ENCODE results near the gene ARHGEF18.
"Not testable (repeated sequence)": the region's sequence is repeated elsewhere in the genome, so short reads cannot be mapped to it uniquely, and the experiment has no call there.

ARHGEF18 gene

GRCh38 chr19:7348587-7349230 lies at the start of gene ARHGEF18:
Gene ARHGEF18, plus strand, starts transcription at chr19:7348937. Its CDS starts 13,954 bp downstream, at chr19:7362891.
- peak in 3 of 4 experiments; percentile 31 to 63 (median 39) for DNase-seq

DNA sequence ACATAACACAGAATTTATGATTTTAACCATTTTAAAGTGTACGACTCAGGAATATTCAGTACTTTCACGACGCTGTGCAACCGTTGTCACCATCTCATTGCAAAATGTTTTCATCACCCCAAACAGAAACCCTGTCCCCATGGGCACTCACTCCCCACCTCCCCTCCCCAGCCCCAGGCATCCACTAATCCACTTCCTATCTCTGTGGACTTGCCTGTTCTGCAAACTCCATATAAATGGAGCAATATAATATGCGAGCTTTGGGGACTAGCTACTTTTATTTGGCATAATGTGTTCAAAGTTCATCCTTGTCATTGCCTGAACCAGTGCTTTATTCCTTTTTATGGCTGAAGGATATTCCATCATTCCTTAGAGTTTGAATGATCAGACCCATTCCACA lies 47.2 kb upstream of the ARHGEF18 start:
- no peak for DNase-seq

DNA sequence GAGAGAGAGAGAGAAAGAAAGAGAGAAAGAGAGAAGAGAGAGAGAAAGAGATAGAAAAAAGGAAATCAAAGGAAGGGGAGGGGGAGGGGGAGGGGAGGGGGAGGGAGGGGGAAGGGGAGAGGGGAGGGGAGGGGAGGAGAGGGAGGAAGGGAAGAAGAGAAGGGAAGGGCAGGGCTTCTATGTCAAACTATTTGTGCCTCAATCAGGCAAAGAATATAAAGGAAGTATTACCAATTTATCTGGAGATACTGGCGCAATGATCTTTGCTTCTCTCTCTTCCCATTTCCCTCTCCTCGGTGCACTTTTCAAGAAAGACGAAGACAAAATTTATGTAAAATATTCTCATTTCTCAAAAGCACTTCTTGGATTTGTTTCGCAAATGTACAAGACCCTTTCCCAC lies 45.3 kb upstream of the ARHGEF18 start:
- no peak for DNase-seq

- DNase-seq = no peak
Observed at GRCh38 chr19:7304200-7304599, 44.5 kb upstream of the ARHGEF18 start.

DNA sequence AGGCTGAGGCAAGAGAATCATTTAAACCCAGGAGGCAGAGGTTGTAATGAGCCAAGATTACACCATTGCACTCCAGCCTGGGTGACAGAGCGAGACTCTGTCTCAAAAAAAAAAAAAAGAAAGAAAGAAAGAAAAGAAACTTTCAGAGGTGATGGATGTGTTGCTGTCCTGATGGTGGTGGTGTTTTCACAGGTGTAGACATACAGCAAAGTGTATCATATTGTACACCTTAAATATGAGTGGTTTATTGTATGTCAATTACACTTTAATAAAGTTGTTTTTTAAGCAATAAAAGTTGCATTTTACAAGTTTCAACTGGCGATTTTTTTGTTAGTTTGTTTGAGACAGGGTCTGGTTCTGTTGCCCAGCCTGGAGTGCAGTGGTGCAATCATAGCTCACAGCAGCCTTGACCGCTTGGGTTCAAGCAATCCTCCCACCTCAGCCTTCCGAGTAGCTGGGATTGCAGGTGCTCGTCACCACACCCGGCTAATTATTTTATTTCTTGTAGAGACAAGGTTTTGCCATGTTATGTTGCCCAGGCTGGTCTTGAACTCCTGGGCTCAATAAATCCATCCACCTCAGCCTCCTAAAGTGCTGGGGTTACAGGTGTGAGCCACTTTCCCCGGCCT lies 41.0 kb upstream of the ARHGEF18 start:
- no peak for DNase-seq

DNA sequence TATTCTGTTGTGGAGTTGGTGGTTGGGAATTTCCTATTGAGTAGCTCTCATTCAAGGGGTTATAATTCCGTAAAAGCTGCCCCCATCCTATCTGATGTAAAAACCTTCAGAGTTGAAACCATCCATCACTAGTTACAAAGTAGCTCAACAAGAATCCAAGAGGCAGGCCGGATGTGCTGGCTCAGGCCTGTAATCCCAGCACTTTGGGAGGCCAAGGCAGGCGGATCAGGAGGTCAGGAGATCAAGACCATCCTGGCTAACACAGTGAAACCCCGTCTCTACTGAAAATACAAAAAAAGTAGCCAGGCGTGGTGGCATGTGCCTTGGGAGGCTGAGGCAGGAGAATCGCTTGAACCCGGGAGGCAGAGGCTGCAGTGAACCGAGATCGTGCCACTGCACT lies 40.4 kb upstream of the ARHGEF18 start:
- not testable (repeated sequence) for DNase-seq

DNA sequence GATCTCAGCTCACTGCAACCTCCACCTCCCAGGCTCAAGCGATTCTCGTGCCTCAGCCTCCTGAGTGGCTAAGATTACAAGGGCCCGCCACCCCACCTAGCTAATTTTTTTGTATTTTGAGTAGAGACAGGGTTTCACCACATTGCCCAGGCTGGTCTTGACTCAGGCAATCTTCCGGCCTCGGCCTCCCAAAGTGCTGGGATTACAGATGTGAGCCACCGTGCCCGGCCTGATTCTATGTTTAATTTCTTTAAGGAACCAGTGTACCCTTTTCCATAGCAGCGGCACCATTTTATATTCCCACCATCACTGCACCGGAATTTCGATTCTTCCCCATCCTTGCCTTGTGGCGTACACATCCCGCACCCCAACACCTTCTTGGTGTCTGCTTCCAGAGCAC lies 36.8 kb upstream of the ARHGEF18 start:
- DNase-seq = no peak

- no peak for DNase-seq
Observed at GRCh38 chr19:7312816-7313215, 35.9 kb upstream of the ARHGEF18 start.

GRCh38 chr19:7318176-7318575 lies 30.6 kb upstream of the ARHGEF18 start:
- DNase-seq = no peak

GRCh38 chr19:7326105-7326877 lies 22.4 kb upstream of the ARHGEF18 start:
- no peak for DNase-seq

DNA sequence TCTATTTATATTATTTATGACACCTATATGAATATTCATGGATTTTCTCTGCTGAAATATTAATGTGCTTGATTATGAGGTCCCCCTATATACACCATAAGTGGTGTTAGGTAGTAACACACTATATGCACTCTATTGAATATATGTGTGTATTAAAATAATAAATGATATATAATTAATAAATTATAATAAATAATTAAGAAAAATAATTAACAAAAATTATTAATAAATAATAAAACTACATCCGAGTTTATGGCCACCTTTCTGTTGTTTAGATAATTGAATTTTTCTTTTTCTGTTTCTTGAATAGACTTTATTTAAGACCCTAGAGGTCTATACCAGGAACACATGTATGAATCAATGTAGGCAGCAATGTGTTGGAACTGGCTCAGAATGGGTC lies 20.9 kb upstream of the ARHGEF18 start:
- DNase-seq = no peak

DNA sequence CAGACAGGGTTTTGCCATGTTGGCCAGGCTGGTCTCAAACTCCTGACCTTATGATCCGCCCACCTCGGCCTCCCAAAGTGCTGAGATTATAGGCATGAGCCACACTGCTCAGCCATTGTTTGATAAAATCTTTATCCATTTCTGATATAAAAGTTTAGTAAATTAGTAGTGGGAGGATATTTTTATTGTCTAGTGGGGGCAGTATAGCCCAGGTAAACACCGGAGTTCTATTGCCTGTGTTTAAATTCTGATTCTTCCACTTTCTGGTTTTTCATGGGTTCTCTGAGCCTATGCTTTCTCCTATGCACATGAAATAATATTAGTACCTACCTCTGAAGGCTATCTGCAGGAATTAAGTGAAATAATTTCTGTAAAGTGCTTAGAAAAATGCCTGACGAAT lies 20.1 kb upstream of the ARHGEF18 start:
- DNase-seq = no peak

DNA sequence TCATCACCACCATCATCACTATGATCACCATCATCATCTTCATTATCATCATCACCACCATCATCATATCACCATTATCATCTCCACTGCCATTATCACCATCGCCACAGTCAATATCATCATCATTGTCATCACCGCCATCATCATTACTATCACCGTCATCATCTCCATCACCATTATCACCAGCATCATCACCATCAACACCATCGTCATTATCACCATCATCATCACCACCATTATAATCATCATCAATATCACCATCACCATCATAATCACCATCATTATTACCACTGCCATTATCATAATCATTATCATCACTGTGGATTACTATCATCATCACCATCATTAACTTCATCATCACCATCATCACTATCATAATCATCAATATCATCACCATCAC lies 17.3 kb upstream of the ARHGEF18 start:
- DNase-seq = no peak

DNA sequence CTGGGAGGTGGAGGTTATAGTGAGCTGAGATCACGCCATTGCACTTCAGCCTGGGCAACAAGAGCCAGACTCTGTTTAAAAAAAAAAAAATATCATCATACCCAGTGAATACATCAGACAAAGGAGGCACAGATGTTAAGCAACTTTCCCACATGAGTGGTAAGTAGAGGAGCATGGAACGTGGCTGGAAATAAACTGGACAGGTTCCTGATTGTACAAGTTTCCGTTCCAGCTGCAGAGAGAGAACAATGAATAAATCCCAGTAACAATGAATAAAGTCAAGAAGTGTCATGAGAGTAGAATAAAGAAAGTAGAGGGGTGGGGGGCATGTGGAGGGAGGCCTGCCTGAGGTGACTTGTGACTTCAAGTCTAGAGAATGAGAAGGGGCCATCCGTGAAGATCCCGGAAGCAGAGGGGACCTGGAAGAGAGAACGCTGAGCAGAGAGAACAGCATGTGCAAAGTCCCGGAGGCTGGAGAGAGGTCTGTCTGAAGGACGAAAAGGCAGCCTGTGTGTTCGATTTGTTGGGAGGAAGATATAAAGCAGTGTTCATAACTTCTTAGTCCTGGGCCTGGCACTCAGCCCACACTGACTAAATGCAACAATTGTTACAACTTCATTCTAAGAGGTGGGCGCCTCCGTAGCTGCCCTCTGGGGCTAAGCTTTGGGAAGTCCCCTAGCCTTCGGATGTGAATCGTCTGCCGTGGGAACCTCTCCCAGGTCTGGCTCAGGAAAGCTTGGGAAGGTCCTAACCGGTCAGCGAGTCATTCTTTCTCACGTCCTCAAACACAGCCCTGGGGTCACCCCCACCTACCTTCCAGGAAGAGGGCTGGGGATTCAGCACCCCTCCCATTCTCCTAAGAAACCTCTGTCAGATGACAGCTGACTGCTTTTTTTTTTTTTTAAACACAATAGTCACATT lies 15.3 kb upstream of the ARHGEF18 start:
- no peak for DNase-seq

- no peak for DNase-seq
Observed at GRCh38 chr19:7336321-7336973, 12.3 kb upstream of the ARHGEF18 start.

- no peak for DNase-seq
Observed at GRCh38 chr19:7337380-7338194, 11.2 kb upstream of the ARHGEF18 start.

- peak; percentile 62 to 90 (median 74) for DNase-seq
Observed at GRCh38 chr19:7340959-7341837, 7.5 kb upstream of the ARHGEF18 start.

DNA sequence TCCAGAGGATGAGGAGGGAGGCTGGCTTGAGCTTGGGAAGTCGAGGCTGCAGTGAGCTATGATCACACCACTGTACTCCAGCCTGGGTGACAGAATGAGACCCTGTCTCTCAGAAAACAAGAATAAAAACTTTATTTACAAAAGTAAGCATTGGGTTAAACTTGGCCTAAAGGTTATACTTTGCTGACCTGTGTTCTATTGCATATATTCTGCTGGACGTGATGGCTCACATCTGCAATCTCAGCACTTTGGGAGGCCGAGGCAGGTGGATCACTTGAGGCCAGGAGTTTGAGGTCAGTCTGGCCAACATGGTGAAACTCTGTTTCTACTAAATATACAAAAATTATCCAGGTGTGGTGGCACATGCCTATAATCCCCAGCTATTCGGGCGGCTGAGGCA lies 6.6 kb upstream of the ARHGEF18 start:
- no peak for DNase-seq

- no peak for DNase-seq
Observed at GRCh38 chr19:7346488-7346971, 2.2 kb upstream of the ARHGEF18 start.

DNA sequence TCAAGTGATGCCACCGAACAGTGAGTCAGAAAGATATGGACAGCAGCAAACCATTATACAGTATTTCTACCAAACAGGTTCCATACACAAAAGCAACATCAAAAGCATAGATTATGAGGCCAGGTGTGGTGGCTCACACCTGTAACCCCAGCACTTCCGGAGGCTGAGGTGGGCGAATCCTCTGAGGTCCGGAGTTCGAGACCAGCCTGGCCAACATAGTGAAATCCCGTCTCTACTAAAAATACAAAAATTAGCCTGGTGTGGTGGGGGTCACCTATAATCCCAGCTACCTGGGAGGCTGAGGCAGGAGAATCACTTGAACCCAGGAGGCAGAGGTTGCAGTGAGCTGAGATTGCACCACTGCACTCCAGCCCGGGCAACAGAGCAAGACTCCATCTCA lies 1.7 kb upstream of the ARHGEF18 start:
- DNase-seq = not testable (repeated sequence)
